ENCODE data around the gene SLC1A2.

SLC1A2 gene

GRCh38 chr11:35402751-35403660, 16.4 kb downstream of the SLC1A2 start:
- H3K27me3 ChIP-seq (ENCODE audit: insufficient read depth, poor library complexity, severe bottlenecking): peaks cover 8% of the 10 kb centered on the region
- no peak for DNase-seq (ENCODE audit: low read depth in 1 of 2, low spot score in 1 of 2)
- no peak overlapping the region for H3K4me3 ChIP-seq (replicated peaks; ENCODE audit: insufficient read depth, low read length)
- TF ChIP-seq CTCF (IDR thresholded peaks at IDR 0.05; ENCODE audit: insufficient read depth, low read length): no peak
- TF ChIP-seq GABPA (IDR thresholded peaks at IDR 0.05; ENCODE audit: low read depth): no peak
- no peak for TF ChIP-seq REST (IDR thresholded peaks at IDR 0.05; ENCODE audit: insufficient replicate concordance, low read depth)
- H3K27ac ChIP-seq (replicated peaks): no peak overlapping the region

- no peak for TF ChIP-seq GABPA (IDR thresholded peaks at IDR 0.05; ENCODE audit: low read depth)
- TF ChIP-seq SPI1 (IDR thresholded peaks at IDR 0.05; ENCODE audit: borderline replicate concordance, low read depth): no peak
- no peak for TF ChIP-seq POLR2AphosphoS5 (IDR thresholded peaks at IDR 0.05; ENCODE audit: low read depth)
- TF ChIP-seq REST (IDR thresholded peaks at IDR 0.05; ENCODE audit: insufficient replicate concordance, low read depth): no peak
- no peak for TF ChIP-seq CTCF (IDR thresholded peaks at IDR 0.05; ENCODE audit: insufficient read depth, low read length)
- DNase-seq (ENCODE audit: low read depth in 1 of 2, low spot score in 1 of 2): no peak
- no peak overlapping the region for H3K27ac ChIP-seq (replicated peaks)
- peaks cover 6% of the 10 kb centered on the region for H3K27me3 ChIP-seq (ENCODE audit: insufficient read depth, poor library complexity, severe bottlenecking)
- no peak overlapping the region for H3K4me3 ChIP-seq (replicated peaks; ENCODE audit: insufficient read depth, low read length)
These were observed 20.5 kb downstream of the SLC1A2 start for GRCh38 chr11:35398881-35399280.

- Histone ChIP-seq H3K4me3 (replicated peaks; ENCODE audit: insufficient read depth, low read length) (no peak overlapping the region), H3K27me3 (ENCODE audit: insufficient read depth, poor library complexity, severe bottlenecking) (peaks cover 10% of the 10 kb centered on the region), H3K27ac (replicated peaks) (no peak overlapping the region)
- TF ChIP-seq GABPA (IDR thresholded peaks at IDR 0.05; ENCODE audit: low read depth) (no peak), SPI1 (IDR thresholded peaks at IDR 0.05; ENCODE audit: borderline replicate concordance, low read depth) (no peak), CTCF (IDR thresholded peaks at IDR 0.05; ENCODE audit: insufficient read depth, low read length) (no peak), REST (IDR thresholded peaks at IDR 0.05; ENCODE audit: insufficient replicate concordance, low read depth) (no peak), POLR2AphosphoS5 (IDR thresholded peaks at IDR 0.05; ENCODE audit: low read depth) (no peak)
- no peak for DNase-seq (ENCODE audit: low read depth in 1 of 2, low spot score in 1 of 2)
These were observed 24.4 kb downstream of the SLC1A2 start for GRCh38 chr11:35394941-35395340.
